ENCODE results near the gene CCDC158. TPM values are rescaled to one million over a fixed set of nuclear protein-coding genes. Genes with fewer than 3 reads are reported as not detected.

The CCDC158 gene
- total and polyA plus RNA-seq, 5 donors from 2014 or later: not detected

DNA sequence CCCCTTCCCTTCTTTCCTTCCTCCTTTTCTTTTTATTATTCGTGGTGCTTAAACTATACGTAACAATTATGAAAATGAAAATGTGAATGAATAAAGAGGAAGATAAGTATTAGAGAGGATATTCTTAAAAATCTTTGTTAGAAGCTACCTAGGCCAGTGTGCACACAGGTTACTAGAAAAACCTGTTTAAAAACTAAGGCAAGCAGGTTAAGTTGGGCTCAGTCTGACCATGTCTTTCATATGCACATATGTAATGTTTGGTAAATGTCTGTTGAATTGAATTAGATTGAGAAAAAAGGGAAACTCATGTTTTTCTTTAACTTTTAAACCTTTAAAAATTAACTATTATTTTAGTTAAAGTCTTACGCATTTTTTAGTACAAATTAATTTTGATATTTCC lies 21.9 kb upstream of the CCDC158 start:
- DNase-seq: no peak
- no peaks in the 10 kb centered on the region for H3K4me1 ChIP-seq (ENCODE audit: control insufficient read depth, insufficient read depth, low read length, poor library complexity, severe bottlenecking)
- no peak overlapping the region for H3K27ac ChIP-seq (ENCODE audit: insufficient read depth, low read length, poor library complexity, severe bottlenecking)
- no peak for ATAC-seq (ENCODE audit: low read depth in 2 of 2)
- Mint-ChIP-seq H3K4me3 (no peak overlapping the region), H3K27me3 (peaks cover 11% of the 10 kb centered on the region), H3K4me1 (no peaks in the 10 kb centered on the region), H3K9me3 (peaks cover 0 to 2% (median 0%) of the 10 kb centered on the region in 7 donors), H3K36me3 (no peaks in the 10 kb centered on the region), H3K27ac (no peak overlapping the region)
- H3K27me3 ChIP-seq (ENCODE audit: control insufficient read depth, insufficient read depth, low read length): peaks cover 5% of the 10 kb centered on the region
- H3K4me3 ChIP-seq (ENCODE audit: low read depth, low read length): no peak overlapping the region
- H3K36me3 ChIP-seq (ENCODE audit: control insufficient read depth, insufficient read depth, low read length): no peaks in the 10 kb centered on the region
- H3K9me3 ChIP-seq (ENCODE audit: control insufficient read depth in 2 of 2, low read length in 2 of 2): no peaks in the 10 kb centered on the region

DNA sequence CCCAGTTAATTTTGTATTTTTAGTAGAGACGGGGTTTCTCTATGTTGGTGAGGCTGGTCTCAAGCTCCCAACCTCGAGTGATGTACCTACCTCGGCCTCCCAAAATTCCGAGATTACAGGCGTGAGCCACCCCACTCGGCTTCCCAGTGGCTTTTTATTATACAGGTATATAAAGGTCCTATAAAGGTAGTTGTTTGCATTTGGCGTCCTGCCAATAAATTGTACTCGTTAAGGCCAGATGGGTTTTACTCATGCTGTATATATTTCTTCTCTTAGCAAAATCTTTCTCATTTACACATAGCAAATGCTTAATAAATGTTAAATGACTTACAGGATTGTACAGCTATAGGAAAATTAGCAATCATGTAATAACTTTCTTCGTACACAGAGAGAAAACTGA lies 20.9 kb upstream of the CCDC158 start:
- Histone ChIP-seq H3K9me3 (ENCODE audit: control insufficient read depth in 2 of 2, low read length in 2 of 2) (no peaks in the 10 kb centered on the region), H3K36me3 (ENCODE audit: control insufficient read depth, insufficient read depth, low read length) (no peaks in the 10 kb centered on the region), H3K27ac (ENCODE audit: insufficient read depth, low read length, poor library complexity, severe bottlenecking) (no peak overlapping the region), H3K27me3 (ENCODE audit: control insufficient read depth, insufficient read depth, low read length) (peaks cover 9% of the 10 kb centered on the region), H3K4me1 (ENCODE audit: control insufficient read depth, insufficient read depth, low read length, poor library complexity, severe bottlenecking) (no peaks in the 10 kb centered on the region), H3K4me3 (ENCODE audit: low read depth, low read length) (no peak overlapping the region)
- DNase-seq (no peak), ATAC-seq (ENCODE audit: low read depth in 2 of 2) (no peak)
- no peaks in the 10 kb centered on the region for H3K4me1 Mint-ChIP-seq
- H3K4me3 Mint-ChIP-seq: no peak overlapping the region
- no peak overlapping the region for H3K27ac Mint-ChIP-seq
- no peaks in the 10 kb centered on the region for H3K36me3 Mint-ChIP-seq
- H3K9me3 Mint-ChIP-seq: peaks cover 0 to 2% (median 0%) of the 10 kb centered on the region in 7 donors
- peaks cover 11% of the 10 kb centered on the region for H3K27me3 Mint-ChIP-seq

DNA sequence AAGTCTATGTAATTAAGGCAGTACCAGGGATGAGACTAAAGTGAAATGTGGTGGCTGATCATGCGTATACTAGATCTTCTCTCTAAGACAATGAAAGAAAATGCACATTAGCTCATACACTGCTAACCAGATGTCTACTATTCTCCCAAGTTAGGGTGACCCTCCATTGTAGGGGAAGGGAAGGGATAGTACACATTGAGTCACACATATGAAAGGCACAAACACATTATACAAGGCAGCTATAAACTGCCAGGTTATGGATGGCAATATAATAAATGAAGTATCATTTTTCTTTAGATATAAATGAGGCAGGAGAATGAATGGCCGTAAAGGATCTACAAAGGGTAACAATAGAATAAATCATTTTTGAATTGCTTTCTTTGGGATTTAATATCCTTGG lies 18.6 kb upstream of the CCDC158 start:
- Mint-ChIP-seq H3K27ac (no peak overlapping the region), H3K36me3 (no peaks in the 10 kb centered on the region), H3K4me1 (no peaks in the 10 kb centered on the region), H3K4me3 (no peak overlapping the region), H3K9me3 (peaks cover 0 to 2% (median 0%) of the 10 kb centered on the region in 7 donors), H3K27me3 (peaks cover 23% of the 10 kb centered on the region)
- Histone ChIP-seq H3K4me1 (ENCODE audit: control insufficient read depth, insufficient read depth, low read length, poor library complexity, severe bottlenecking) (no peaks in the 10 kb centered on the region), H3K9me3 (ENCODE audit: control insufficient read depth in 2 of 2, low read length in 2 of 2) (no peaks in the 10 kb centered on the region), H3K27me3 (ENCODE audit: control insufficient read depth, insufficient read depth, low read length) (peaks cover 16% of the 10 kb centered on the region), H3K27ac (ENCODE audit: insufficient read depth, low read length, poor library complexity, severe bottlenecking) (no peak overlapping the region), H3K4me3 (ENCODE audit: low read depth, low read length) (no peak overlapping the region), H3K36me3 (ENCODE audit: control insufficient read depth, insufficient read depth, low read length) (no peaks in the 10 kb centered on the region)
- no peak for DNase-seq
- ATAC-seq (ENCODE audit: low read depth in 2 of 2): no peak

DNA sequence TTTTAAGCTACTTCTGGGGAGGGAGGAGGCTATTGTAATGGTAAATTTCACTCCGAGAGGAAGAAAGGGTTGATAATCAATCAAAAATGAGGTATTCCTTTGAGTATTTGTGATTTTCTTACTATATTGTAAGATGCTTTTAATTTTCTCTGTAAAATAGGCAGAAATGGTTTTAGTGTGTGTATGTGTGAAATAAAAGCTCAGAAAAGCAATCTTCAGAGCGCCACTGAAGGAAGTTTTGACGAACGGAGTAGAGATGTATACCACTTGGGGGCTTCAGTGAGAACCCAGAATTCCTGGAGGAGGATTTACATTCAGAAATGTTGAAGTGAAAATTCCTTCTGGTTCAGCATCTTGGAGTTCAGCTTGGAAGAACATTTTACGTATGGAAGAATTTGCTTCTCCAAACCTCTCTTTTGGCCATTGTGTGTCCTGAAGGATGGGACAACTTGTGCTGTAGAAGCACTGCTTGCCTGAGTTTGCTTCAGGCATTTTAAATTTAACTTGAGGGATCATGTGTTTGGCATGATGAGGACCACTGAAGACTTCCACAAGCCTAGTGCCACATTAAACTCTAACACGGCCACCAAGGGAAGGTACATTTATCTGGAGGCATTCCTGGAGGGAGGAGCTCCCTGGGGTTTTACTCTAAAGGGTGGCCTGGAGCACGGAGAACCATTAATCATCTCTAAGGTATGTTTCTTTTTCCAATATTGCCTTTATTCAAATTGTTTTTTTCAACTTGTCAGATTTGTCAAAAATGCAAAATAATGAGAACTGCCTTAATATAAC lies 14.8 kb upstream of the CCDC158 start:
- no peak for ATAC-seq (ENCODE audit: low read depth in 2 of 2)
- Histone ChIP-seq H3K27me3 (ENCODE audit: control insufficient read depth, insufficient read depth, low read length) (peaks cover 23% of the 10 kb centered on the region), H3K4me1 (ENCODE audit: control insufficient read depth, insufficient read depth, low read length, poor library complexity, severe bottlenecking) (no peaks in the 10 kb centered on the region), H3K36me3 (ENCODE audit: control insufficient read depth, insufficient read depth, low read length) (no peaks in the 10 kb centered on the region), H3K27ac (ENCODE audit: insufficient read depth, low read length, poor library complexity, severe bottlenecking) (no peak overlapping the region), H3K4me3 (ENCODE audit: low read depth, low read length) (no peak overlapping the region), H3K9me3 (ENCODE audit: control insufficient read depth in 2 of 2, low read length in 2 of 2) (no peaks in the 10 kb centered on the region)
- Mint-ChIP-seq H3K4me3 (no peak overlapping the region), H3K9me3 (no peaks in the 10 kb centered on the region), H3K27ac (no peak overlapping the region), H3K36me3 (no peaks in the 10 kb centered on the region), H3K4me1 (no peaks in the 10 kb centered on the region), H3K27me3 (peaks cover 41% of the 10 kb centered on the region)
- no peak for DNase-seq

DNA sequence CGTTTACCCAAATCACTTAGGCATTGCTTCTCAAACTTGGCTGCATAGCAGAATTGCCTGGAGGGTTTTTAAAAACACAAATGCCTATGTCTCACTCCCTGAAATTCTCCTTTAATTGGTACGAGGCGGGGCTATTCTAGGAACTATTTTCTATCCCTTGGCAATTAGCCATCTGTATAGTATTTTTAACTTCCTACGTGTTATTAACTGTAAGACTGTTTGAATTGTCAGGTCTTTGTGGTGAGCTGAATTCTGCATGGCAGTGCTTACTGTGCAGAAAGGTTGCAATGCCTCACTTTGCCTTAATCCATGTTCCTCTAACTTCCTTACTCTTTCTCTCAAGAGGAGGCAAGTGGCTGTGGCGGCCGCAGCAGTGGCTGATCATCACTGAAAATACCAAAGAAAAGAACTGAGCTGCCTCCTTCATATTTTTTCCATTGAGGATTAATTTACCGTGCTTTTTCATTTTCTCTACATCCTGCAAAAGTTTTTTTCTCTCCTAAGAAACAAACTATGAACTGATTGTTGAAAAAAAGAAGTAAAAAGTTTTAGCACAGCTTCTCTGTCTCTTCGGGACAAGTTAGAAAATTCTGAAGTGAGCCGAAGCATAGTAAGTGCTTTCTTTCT lies 14.1 kb upstream of the CCDC158 start, which contains the start of gene SHROOM3:
SHROOM3 (plus strand) TSS at position 329 of the 627 bp plus-strand sequence. CDS start 824 bp downstream, outside the sequence.
- no peak for ATAC-seq (ENCODE audit: low read depth in 2 of 2)
- Histone ChIP-seq H3K4me1 (ENCODE audit: control insufficient read depth, insufficient read depth, low read length, poor library complexity, severe bottlenecking) (no peaks in the 10 kb centered on the region), H3K36me3 (ENCODE audit: control insufficient read depth, insufficient read depth, low read length) (no peaks in the 10 kb centered on the region), H3K4me3 (ENCODE audit: low read depth, low read length) (no peak within 1 kb of the TSS), H3K9me3 (ENCODE audit: control insufficient read depth in 2 of 2, low read length in 2 of 2) (no peaks in the 10 kb centered on the region), H3K27ac (ENCODE audit: insufficient read depth, low read length, poor library complexity, severe bottlenecking) (no peak within 1 kb of the TSS), H3K27me3 (ENCODE audit: control insufficient read depth, insufficient read depth, low read length) (peaks cover 23% of the 10 kb centered on the region)
- no peaks in the 10 kb centered on the region for H3K9me3 Mint-ChIP-seq
- DNase-seq: no peak
- peaks cover 39% of the 10 kb centered on the region for H3K27me3 Mint-ChIP-seq
- no peaks in the 10 kb centered on the region for H3K4me1 Mint-ChIP-seq
- H3K27ac Mint-ChIP-seq: no peak within 1 kb of the TSS
- H3K4me3 Mint-ChIP-seq: no peak within 1 kb of the TSS
- H3K36me3 Mint-ChIP-seq: no peaks in the 10 kb centered on the region

DNA sequence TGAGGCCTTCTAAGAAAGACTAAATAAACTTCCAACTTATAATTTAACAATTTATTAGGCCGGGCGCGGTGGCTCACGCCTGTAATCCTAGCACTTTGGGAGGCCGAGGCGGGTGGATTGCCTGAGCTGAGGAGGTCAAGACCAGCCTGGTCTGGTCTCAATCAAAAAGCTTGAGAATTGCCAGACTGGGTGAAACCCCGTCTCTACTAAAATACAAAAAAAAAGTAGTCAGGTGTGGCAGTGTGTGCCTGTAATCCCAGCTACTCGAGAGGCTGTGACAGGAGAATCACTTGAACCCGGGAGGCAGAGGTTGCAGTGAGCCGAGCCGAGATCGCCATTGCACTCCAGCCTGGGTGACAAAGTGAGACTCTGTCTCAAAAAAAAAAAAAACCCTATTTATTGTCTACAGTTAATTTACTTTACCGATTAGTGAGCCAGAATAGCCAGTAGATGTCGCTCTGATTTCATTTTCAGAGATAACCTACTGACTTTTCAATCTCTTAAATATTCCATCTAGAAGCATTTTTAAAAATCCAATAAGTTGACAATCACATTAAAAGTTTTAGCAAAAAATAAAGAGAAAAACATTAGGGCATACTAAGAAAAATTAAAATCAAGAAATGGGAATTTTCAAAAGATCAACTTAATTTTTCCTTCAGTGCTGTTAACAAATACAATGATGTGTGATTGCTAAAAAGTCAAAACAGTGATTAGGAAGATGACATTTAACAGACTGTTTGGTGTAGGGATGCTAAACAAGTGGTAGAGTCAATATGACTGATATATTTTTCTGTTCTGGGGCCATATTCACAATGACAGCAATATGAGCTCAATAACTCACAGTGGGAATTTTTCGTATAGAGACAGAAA lies 9.8 kb upstream of the CCDC158 start:
- ATAC-seq (ENCODE audit: low read depth in 2 of 2) (no peak), DNase-seq (peak in 2 of 3 donors; percentile 8 to 49)
- Histone ChIP-seq H3K4me3 (ENCODE audit: low read depth, low read length) (no peak overlapping the region), H3K9me3 (ENCODE audit: control insufficient read depth in 2 of 2, low read length in 2 of 2) (no peaks in the 10 kb centered on the region), H3K27me3 (ENCODE audit: control insufficient read depth, insufficient read depth, low read length) (peaks cover 13% of the 10 kb centered on the region), H3K27ac (ENCODE audit: insufficient read depth, low read length, poor library complexity, severe bottlenecking) (no peak overlapping the region), H3K4me1 (ENCODE audit: control insufficient read depth, insufficient read depth, low read length, poor library complexity, severe bottlenecking) (no peaks in the 10 kb centered on the region), H3K36me3 (ENCODE audit: control insufficient read depth, insufficient read depth, low read length) (no peaks in the 10 kb centered on the region)
- Mint-ChIP-seq H3K27ac (no peak overlapping the region), H3K9me3 (no peaks in the 10 kb centered on the region), H3K36me3 (no peaks in the 10 kb centered on the region), H3K27me3 (peaks cover 36% of the 10 kb centered on the region), H3K4me3 (no peak overlapping the region), H3K4me1 (no peaks in the 10 kb centered on the region)

DNA sequence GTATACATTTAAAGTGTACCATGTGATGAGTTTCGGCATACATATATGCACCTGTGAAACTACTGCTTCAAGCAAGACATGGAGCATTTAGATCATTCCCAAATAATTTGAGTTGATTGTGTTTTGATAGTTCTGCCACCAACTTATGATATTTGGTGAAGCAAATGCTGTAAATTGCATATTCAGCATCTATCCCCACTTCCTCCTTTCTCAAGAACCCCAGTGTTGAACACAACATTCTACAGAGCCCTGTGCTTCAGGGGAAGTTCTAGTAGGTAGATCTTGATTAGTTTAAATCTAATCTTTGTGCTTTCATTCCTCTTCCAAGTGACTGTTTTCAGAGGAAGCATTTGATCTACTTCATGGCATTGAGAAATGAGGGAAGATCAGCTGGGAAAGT lies 8.7 kb upstream of the CCDC158 start:
- H3K4me1 ChIP-seq (ENCODE audit: control insufficient read depth, insufficient read depth, low read length, poor library complexity, severe bottlenecking): no peaks in the 10 kb centered on the region
- no peak for ATAC-seq (ENCODE audit: low read depth in 2 of 2)
- H3K4me3 Mint-ChIP-seq: no peak overlapping the region
- H3K27ac Mint-ChIP-seq: no peak overlapping the region
- H3K9me3 ChIP-seq (ENCODE audit: control insufficient read depth in 2 of 2, low read length in 2 of 2): no peaks in the 10 kb centered on the region
- no peak overlapping the region for H3K4me3 ChIP-seq (ENCODE audit: low read depth, low read length)
- peaks cover 27% of the 10 kb centered on the region for H3K27me3 Mint-ChIP-seq
- no peak overlapping the region for H3K27ac ChIP-seq (ENCODE audit: insufficient read depth, low read length, poor library complexity, severe bottlenecking)
- H3K36me3 Mint-ChIP-seq: no peaks in the 10 kb centered on the region
- H3K36me3 ChIP-seq (ENCODE audit: control insufficient read depth, insufficient read depth, low read length): no peaks in the 10 kb centered on the region
- H3K9me3 Mint-ChIP-seq: no peaks in the 10 kb centered on the region
- no peaks in the 10 kb centered on the region for H3K4me1 Mint-ChIP-seq
- H3K27me3 ChIP-seq (ENCODE audit: control insufficient read depth, insufficient read depth, low read length): peaks cover 8% of the 10 kb centered on the region
- no peak for DNase-seq
